ACC112 (cell line): ENCODE data around the gene DYNC1I2.
A peak's percentile ranks its signal among the peaks of the same experiment; 100 is the strongest.

Experiments
- H2AFZ ChIP-seq: fragments of 200-600 bp; sonication (generic); one replicate; pipeline ENCODE4 v1.6.0; 2017; ENCODE audit warnings: antibody characterized with exemption, low read length; ENCODE audit not compliant: unreplicated experiment
- H3K27ac ChIP-seq: fragments of 200-600 bp; sonication (generic); 2 replicates; pipeline ENCODE4 v1.5.1; 2014; ENCODE audit warnings: low read depth, mild to moderate bottlenecking, antibody characterized with exemption, low read length, moderate library complexity
- H3K27me3 ChIP-seq: fragments of 200-600 bp; sonication (generic); 2 replicates; pipeline ENCODE4 v1.6.1; 2014; ENCODE audit warnings: mild to moderate bottlenecking, antibody characterized with exemption, low read length, moderate library complexity, mixed read lengths; ENCODE audit not compliant: insufficient read depth
- H3K36me3 ChIP-seq: fragments of 200-600 bp; sonication (generic); 2 replicates; pipeline ENCODE4 v1.6.1; 2016; ENCODE audit warnings: mild to moderate bottlenecking, antibody characterized with exemption, low read length, moderate library complexity, mixed read lengths; ENCODE audit not compliant: insufficient read depth
- H3K4me1 ChIP-seq: fragments of 200-600 bp; sonication (generic); one replicate; pipeline ENCODE4 v1.6.1; 2016; ENCODE audit warnings: low read length, mixed read lengths; ENCODE audit not compliant: insufficient read depth, unreplicated experiment, control insufficient read depth
- H3K4me3 ChIP-seq: fragments of 200-600 bp; sonication (generic); 2 replicates; pipeline ENCODE4 v1.5.1; 2014; ENCODE audit warnings: mild to moderate bottlenecking, low read depth, low read length
- H3K79me2 ChIP-seq: fragments of 200-600 bp; sonication (generic); one replicate; pipeline ENCODE4 v1.6.0; 2016; ENCODE audit warnings: low read length; ENCODE audit not compliant: control insufficient read depth, unreplicated experiment, insufficient read depth

Gene DYNC1I2

DNA sequence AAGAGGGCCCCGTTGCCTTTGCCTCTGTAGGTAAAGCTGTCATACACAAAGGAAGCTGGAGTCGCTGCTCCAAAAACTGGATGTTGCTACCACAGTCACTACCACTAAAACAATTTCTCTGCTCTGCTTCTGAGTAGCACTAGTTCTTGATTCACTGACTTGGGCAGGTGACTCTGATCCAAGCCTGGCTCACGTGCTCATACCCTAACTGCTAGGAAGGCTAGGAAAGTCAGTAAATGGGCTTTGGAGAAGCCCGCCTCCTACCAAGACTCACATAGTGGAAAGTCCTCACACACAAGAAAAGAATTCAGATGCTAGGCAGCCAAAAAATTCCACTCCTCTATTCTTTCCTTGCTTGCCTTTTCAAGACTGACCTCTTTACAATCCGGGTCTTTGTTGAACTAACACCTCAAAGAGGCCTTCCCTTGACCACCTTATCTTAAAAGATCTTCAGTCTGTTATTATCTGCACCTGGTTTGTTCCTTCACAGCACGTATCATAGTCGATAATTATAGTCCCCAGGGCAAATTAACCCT is 11.4 kb upstream of the DYNC1I2 start:
- no peaks in the 10 kb centered on the region for H3K79me2 ChIP-seq
- H3K4me1 ChIP-seq = no peaks in the 10 kb centered on the region
- H3K27ac ChIP-seq = no peak overlapping the region
- no peaks in the 10 kb centered on the region for H3K36me3 ChIP-seq
- H3K4me3 ChIP-seq = no peak overlapping the region
- no peak overlapping the region for H2AFZ ChIP-seq
- no peaks in the 10 kb centered on the region for H3K27me3 ChIP-seq

DNA sequence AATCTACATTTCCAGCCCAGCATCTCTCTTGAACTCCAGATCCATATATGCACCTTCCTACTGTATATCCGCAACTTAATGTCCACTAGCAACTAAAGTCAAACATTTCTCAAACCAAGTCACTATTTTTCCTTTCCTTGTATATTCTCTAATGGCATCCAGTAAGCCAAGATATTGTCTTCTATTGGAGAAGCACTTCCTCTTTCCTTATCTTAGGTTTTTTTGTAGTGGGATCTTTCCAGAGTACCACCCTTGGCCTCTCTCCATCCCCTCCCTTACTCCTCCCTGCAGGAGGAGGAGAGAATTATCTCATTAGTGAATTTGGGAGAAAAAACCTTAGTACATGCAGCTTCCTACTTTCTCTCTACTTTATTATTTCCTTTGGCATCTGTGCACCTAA is 8.7 kb upstream of the DYNC1I2 start:
- H3K36me3 ChIP-seq = no peaks in the 10 kb centered on the region
- no peak overlapping the region for H3K4me3 ChIP-seq
- H3K27me3 ChIP-seq = no peaks in the 10 kb centered on the region
- no peak overlapping the region for H3K27ac ChIP-seq
- no peaks in the 10 kb centered on the region for H3K79me2 ChIP-seq
- no peaks in the 10 kb centered on the region for H3K4me1 ChIP-seq
- H2AFZ ChIP-seq = no peak overlapping the region

DNA sequence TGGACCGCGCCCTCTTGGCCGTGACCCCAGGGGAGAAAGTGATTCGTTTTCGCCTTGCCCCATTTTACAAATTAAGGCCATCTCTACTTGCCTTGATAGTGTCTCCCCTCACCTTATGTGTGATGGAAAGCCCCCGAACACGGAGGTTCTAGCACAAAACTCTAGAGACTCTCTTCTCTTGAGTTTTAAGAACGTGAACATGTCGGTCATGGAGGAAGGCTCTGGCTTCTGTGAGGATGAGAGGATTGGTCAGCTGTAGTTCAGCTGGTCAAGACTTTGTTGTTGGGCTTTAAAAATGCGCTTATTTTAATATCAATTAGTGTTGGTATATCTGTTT is 828 bp downstream of the DYNC1I2 start:
- Histone ChIP-seq H3K79me2 (peaks cover 47% of the 10 kb centered on the region), H3K4me1 (peaks cover 5% of the 10 kb centered on the region), H3K4me3 (peak overlapping the region; percentile 91), H3K27ac (peak overlapping the region; percentile 74), H2AFZ (peak overlapping the region; percentile 45), H3K36me3 (peaks cover 16% of the 10 kb centered on the region), H3K27me3 (no peaks in the 10 kb centered on the region)

DNA sequence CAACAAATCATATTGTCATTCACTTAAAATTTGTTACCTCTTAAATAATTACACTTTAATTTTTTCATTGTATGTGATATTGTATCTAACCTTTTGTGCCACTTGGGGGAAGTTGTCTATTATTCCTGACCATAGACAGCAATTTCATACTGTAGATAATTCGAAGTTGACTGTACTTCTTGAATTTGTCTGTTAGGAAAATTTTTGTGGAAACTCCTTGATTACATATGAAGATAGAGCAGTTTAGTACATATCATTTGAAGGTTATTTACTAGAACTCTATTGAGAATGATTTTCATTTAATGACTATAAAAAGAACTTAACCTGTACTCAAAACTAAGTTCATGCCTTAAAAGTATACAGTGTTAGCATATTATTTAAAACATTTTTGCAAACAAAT is 5.1 kb downstream of the DYNC1I2 start:
- Histone ChIP-seq H3K27ac (no peak overlapping the region), H3K4me1 (peaks cover 5% of the 10 kb centered on the region), H2AFZ (no peak overlapping the region), H3K4me3 (no peak overlapping the region), H3K79me2 (peaks cover 73% of the 10 kb centered on the region), H3K36me3 (peaks cover 35% of the 10 kb centered on the region), H3K27me3 (no peaks in the 10 kb centered on the region)

DNA sequence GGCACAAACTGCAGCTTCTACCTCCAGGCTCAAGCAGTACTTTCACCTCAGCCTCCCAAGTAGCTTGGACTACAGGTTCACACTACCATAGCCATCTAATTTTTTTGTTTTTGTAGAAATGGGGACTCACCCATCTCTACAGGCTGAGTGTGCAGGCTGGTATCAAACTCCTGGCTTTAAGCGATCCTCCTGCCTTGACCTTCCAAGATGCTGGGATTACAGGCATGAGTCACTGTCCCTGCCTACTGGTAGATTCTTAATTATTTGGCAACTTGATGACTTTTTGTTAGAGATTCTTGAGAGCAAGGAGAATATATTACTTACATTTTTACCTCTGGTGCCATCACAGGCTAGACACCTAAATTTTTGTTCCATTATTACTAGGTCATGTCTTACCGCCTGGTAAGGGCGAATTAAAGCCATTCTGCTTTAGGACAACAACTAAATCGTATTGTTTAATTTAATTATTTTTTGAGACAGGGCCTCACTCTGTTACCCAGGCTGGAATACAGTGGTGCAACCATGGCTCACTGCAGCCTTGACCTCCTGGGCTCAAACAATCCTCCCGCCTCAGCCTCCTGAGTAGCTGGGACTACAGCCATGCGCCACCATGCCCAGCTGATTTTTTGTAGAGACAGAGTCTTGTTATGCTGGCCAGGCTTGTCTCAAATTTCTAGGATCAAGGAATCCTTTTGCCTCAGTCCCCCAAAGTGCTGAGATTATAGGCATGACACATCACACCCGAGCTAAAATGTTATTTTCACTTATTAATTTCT is 15.7 kb downstream of the DYNC1I2 start:
- no peaks in the 10 kb centered on the region for H3K27me3 ChIP-seq

DNA sequence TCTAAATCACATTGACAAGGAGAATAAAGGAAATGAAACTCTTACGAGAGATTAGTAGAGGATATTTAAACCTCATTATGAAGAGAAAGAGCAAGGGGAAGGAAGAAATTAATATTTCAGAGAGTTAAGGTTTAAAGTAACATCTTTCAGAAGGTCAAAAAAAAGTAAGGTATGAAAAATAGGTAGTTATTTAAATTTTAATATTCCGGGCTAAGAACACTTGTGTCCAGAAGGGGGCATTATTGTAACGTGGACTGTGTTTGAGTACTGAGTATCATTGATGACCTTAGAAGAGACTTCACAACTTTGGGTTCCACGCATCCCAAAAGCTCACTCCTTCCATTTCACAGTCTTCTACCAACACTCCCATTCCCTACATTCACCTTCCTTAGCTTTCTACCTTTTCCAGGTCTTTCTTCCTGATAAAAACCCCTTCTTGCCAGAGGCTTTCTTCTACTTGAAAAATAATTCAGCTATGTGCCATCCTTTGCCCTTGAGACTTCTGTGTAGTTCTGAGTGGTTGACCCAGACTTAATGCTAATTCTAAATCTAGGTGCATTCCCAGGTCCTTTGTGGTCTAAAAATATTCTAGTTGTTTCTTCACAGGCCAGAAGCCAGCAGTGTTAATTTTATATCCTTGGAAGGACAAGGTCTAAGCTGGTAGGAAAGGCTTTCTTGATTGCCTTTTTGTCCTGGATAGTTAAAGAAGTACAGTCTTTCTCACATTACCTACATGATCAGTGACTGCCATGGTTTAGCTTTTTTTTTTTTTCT is 16.5 kb downstream of the DYNC1I2 start:
- Histone ChIP-seq H3K36me3 (no peaks in the 10 kb centered on the region), H2AFZ (no peak overlapping the region), H3K4me1 (peaks cover 30% of the 10 kb centered on the region), H3K27me3 (no peaks in the 10 kb centered on the region), H3K27ac (peak overlapping the region; percentile 40), H3K4me3 (no peak overlapping the region), H3K79me2 (peaks cover 38% of the 10 kb centered on the region)

More for the DNA sequence above, 15.7 kb downstream of the DYNC1I2 start:
- Histone ChIP-seq H3K36me3 (no peaks in the 10 kb centered on the region), H3K27ac (no peak overlapping the region), H2AFZ (no peak overlapping the region), H3K4me1 (peaks cover 28% of the 10 kb centered on the region), H3K4me3 (no peak overlapping the region), H3K79me2 (peaks cover 40% of the 10 kb centered on the region)

DNA sequence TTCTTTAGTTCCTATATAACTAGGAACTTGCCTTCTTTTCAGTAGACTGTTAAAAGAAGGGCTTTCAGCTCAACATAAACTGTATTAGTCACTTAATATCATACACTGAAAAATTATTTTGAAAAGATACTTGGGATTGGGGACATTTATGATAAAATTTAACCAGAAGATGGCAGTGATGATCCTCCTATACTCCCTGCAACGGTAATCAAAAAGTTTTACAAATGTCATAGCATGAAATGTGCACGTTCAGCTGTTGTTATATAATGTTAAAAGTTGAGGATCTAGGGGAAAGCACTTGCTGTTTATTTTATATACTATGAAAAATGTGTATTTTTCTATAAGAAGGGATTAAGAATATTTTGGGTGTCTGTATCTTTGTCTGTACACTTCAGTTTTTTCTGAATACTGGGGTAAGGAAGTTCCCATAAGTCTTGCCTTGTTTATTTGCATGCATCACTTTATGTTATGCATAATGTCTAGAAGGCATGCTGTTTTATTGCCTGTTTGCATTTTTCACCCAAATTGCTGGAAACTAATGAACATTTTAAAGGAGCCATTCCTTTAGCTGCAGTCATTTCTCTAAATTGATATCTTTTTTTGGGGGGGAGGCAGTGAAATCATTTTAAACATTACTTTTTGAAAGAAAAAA is 19.0 kb downstream of the DYNC1I2 start:
- Histone ChIP-seq H3K4me3 (no peak overlapping the region), H3K36me3 (no peaks in the 10 kb centered on the region), H3K27ac (no peak overlapping the region), H2AFZ (no peak overlapping the region), H3K27me3 (no peaks in the 10 kb centered on the region), H3K79me2 (peaks cover 35% of the 10 kb centered on the region), H3K4me1 (peaks cover 33% of the 10 kb centered on the region)

DNA sequence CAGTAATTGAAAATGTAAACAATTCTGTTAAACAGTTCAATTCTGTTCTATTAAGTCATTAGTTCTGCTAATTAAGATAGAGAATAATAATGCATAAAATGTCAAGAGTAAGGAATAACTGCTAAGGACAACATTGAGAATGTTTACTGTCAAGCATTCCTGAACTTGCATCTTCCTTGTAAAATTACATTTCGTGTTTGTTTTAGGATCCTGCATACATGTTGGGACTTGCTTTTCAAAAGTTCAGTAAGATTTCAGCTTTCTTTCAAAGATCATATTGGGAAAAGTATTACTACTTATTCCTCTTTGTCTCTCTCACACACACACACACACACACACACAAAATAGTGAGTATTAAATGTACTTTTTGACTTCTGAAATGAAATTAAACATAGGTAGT is 20.5 kb downstream of the DYNC1I2 start:
- Histone ChIP-seq H3K36me3 (no peaks in the 10 kb centered on the region), H3K4me3 (no peak overlapping the region), H3K27ac (no peak overlapping the region; the same call in 1 of the 2 replicates), H3K27me3 (no peaks in the 10 kb centered on the region), H3K79me2 (peaks cover 30% of the 10 kb centered on the region), H3K4me1 (peaks cover 35% of the 10 kb centered on the region), H2AFZ (no peak overlapping the region)

DNA sequence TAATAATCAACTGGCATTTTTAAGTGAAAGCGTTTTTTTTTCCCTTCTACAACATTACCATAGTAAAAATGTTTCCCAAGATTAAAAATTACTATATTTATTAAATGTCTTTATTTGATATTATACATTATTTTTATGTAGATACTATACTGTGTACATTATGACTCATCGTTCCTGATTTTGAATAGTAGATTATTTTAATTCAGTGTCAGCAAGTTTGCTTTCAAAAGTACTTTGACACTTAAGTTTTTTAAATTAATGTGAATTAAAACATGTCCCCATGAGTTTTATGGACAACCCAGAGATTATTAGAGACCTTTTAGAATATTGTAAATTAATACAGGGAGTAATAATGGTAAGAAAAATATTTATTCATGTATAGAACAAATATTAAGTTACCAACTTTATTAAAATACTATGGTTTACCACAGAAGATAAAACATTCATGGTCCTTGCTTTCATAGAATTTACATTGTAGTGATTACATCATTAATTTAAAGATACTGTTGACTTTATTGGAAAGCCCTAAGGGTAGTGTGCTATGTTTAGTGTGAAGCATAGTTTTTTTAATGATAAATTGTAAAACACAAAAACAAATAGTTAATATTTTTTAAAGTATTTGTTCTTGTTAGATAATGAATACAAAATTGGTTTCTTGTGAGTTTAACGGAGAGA is 21.9 kb downstream of the DYNC1I2 start:
- Histone ChIP-seq H3K4me1 (peaks cover 34% of the 10 kb centered on the region), H2AFZ (no peak overlapping the region), H3K36me3 (no peaks in the 10 kb centered on the region), H3K27ac (no peak overlapping the region), H3K4me3 (no peak overlapping the region), H3K79me2 (peaks cover 34% of the 10 kb centered on the region), H3K27me3 (no peaks in the 10 kb centered on the region)

DNA sequence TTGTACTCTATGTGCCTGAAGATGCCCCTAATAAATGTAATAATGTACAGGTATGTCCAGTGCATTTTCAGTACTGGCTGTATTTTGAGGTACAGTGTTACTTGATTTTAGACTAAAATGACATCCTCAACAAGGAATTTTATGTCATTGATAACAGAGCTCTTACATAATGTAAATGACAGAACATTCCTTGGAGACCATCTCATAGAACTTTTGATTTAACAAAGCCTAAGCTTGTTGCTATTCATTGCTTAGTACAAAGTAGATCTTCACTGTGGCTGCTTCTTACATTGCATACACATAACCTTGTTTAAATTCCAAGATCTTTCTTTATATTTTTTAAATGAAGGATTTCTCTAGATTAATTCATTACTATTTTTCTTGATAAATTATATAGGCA is 24.1 kb downstream of the DYNC1I2 start:
- Histone ChIP-seq H2AFZ (no peak overlapping the region), H3K27me3 (no peaks in the 10 kb centered on the region), H3K27ac (peak overlapping the region; percentile 94), H3K79me2 (peaks cover 34% of the 10 kb centered on the region), H3K4me1 (peaks cover 42% of the 10 kb centered on the region), H3K36me3 (peaks cover 9% of the 10 kb centered on the region), H3K4me3 (no peak overlapping the region; the same call in 1 of the 2 replicates)
